Sigmoid colon (tissue), 4 donors: ENCODE measurements around the gene MYBPC1.

ENCODE experiments used
- EP300 ChIP-seq, 4 donors: sonication (generic); formaldehyde crosslinking; IDR thresholded peaks; one replicate each; pipeline ENCODE4 v1.6.1; 2017; ENCODE audit warnings: antibody characterized with exemption in 4 of 4
- POLR2A ChIP-seq, 2 donors: fragments of 450-650 bp; IDR thresholded peaks; one replicate each; pipeline ENCODE4 v1.6.1; 2016; ENCODE audit warnings: antibody characterized with exemption in 2 of 2, mild to moderate bottlenecking in 2 of 2, moderate library complexity in 2 of 2
- POLR2AphosphoS5 ChIP-seq, 4 donors: sonication (generic); formaldehyde crosslinking; IDR thresholded peaks; one replicate each; pipeline ENCODE4 v1.6.1; 2017; ENCODE audit warnings: antibody characterized with exemption in 4 of 4
- TF ChIP-seq, protein P1 (sequence below), 4 experiments: fragments of 450-650 bp in 3 of 4; fragments of 200-600 bp in 1 of 4; IDR thresholded peaks; one replicate each; pipeline ENCODE4 v1.5.1; 2016 to 2019; ENCODE audit warnings: antibody characterized with exemption in 4 of 4, mild to moderate bottlenecking in 3 of 4, moderate library complexity in 2 of 4

DNA sequence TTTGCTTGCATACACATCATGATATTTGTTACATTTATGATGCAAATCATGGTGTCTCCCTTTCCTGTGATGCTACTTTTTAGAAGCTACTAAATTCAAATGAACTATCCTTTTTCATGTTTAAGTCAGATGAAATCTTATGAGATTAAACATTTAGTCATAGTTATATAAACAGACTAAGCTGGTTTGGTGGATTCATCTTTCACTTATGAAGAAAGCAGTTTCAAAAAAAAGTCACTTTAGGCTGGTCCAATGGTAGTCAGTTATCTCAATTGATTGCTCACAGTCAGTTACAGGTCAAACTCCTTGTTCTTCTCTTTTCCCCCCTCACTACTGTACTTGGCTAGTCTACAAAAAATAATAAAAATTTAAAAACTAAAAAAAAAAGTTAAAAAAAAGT, 124.8 kb downstream of the MYBPC1 start:
- TF ChIP-seq, protein P1, sequence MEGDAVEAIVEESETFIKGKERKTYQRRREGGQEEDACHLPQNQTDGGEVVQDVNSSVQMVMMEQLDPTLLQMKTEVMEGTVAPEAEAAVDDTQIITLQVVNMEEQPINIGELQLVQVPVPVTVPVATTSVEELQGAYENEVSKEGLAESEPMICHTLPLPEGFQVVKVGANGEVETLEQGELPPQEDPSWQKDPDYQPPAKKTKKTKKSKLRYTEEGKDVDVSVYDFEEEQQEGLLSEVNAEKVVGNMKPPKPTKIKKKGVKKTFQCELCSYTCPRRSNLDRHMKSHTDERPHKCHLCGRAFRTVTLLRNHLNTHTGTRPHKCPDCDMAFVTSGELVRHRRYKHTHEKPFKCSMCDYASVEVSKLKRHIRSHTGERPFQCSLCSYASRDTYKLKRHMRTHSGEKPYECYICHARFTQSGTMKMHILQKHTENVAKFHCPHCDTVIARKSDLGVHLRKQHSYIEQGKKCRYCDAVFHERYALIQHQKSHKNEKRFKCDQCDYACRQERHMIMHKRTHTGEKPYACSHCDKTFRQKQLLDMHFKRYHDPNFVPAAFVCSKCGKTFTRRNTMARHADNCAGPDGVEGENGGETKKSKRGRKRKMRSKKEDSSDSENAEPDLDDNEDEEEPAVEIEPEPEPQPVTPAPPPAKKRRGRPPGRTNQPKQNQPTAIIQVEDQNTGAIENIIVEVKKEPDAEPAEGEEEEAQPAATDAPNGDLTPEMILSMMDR (IDR thresholded peaks at IDR 0.05), result no peak
- TF ChIP-seq POLR2AphosphoS5 (IDR thresholded peaks at IDR 0.05) (no peak), POLR2A (IDR thresholded peaks at IDR 0.05) (no peak), EP300 (IDR thresholded peaks at IDR 0.05) (no peak)
